A673 (cell line): ENCODE data around the gene NCCRP1. TPM values are rescaled to one million over a fixed set of nuclear protein-coding genes. Genes with fewer than 3 reads are reported as not detected.

Experiments
- BruUV-seq: library from RNA; stranded (reverse); fragments of 400-500 nt; replicated peaks from 2 replicates; lab custom pipeline; 2021; lab: Mats Ljungman, UMichigan
- CTCF ChIA-PET: fragments of 300-600 bp; sonication (Branson Sonifier 250); formaldehyde crosslinking; loops from one replicate; lab custom pipeline; 2022; ENCODE audit warnings: antibody characterized with exemption; lab: Charles Lee
- POLR2A ChIA-PET: fragments of 300-600 bp; sonication (Branson Sonifier 250); formaldehyde crosslinking; loops from one replicate; lab custom pipeline; 2022; ENCODE audit warnings: antibody characterized with exemption; ENCODE audit not compliant: low non-redundant PET; lab: Charles Lee
- DNase-seq: peaks from one replicate; pipeline ENCODE4 v3.0.0-alpha.2; 2015; ENCODE audit warnings: low spot score
- H3K27ac ChIP-seq: fragments of 200-600 bp; sonication (generic); 2 replicates; pipeline ENCODE4 v1.5.1; 2016; ENCODE audit warnings: mixed run types, low read depth, mild to moderate bottlenecking, mixed read lengths, antibody characterized with exemption, low read length; ENCODE audit not compliant: poor library complexity, severe bottlenecking
- H3K27me3 ChIP-seq: fragments of 200-600 bp; sonication (generic); replicated peaks from 2 replicates; pipeline ENCODE4 v1.6.1; 2017; ENCODE audit warnings: mixed run types, low read depth, mild to moderate bottlenecking, mixed read lengths, antibody characterized with exemption, low read length; ENCODE audit not compliant: insufficient read depth, poor library complexity
- H3K36me3 ChIP-seq: fragments of 200-600 bp; sonication (generic); 2 replicates; pipeline ENCODE4 v1.6.1; 2016; ENCODE audit warnings: mixed run types, mild to moderate bottlenecking, mixed read lengths, antibody characterized with exemption, low read length; ENCODE audit not compliant: insufficient read depth, poor library complexity, severe bottlenecking
- H3K4me1 ChIP-seq: fragments of 200-600 bp; sonication (generic); 2 replicates; pipeline ENCODE4 v1.6.1; 2017; ENCODE audit warnings: mixed run types, mild to moderate bottlenecking, mixed read lengths, antibody characterized with exemption, low read length; ENCODE audit not compliant: insufficient read depth, poor library complexity, severe bottlenecking
- H3K4me3 ChIP-seq: fragments of 200-600 bp; sonication (generic); 2 replicates; pipeline ENCODE4 v1.5.1; 2016; ENCODE audit warnings: low read depth, mixed run types, mild to moderate bottlenecking, mixed read lengths, low read length; ENCODE audit not compliant: poor library complexity, severe bottlenecking
- H3K9me3 ChIP-seq: fragments of 200-600 bp; sonication (generic); 2 replicates; pipeline ENCODE4 v1.6.1; 2016; ENCODE audit warnings: mixed run types, low read depth, mild to moderate bottlenecking, mixed read lengths, antibody characterized with exemption, low read length; ENCODE audit not compliant: poor library complexity, severe bottlenecking
- EZH2 ChIP-seq: fragments of 200-600 bp; sonication (generic); IDR thresholded peaks from 2 replicates; pipeline ENCODE4 v1.6.1; 2017; ENCODE audit warnings: borderline replicate concordance, low read depth, mild to moderate bottlenecking, mixed read lengths, antibody characterized with exemption, low read length; ENCODE audit not compliant: poor library complexity, severe bottlenecking
- intact Hi-C: fragments of 100-400 bp; cut with micrococcal nuclease; formaldehyde crosslinking; loops from one replicate; pipeline ENCODE4 v1.10.0; 2022; ENCODE audit not compliant: unreplicated experiment
- total RNA-seq: library from RNA; stranded (reverse); gene quantifications from 2 replicates; pipeline ENCODE4 v1.2.3, GENCODE V29; 2021
- TF ChIP-seq, protein P1 (sequence below): fragments of 300-800, 200-600 bp; sonication (generic); conservative IDR thresholded peaks from 2 replicates; pipeline ENCODE4 v1.5.1; 2017; ENCODE audit warnings: low read depth, mild to moderate bottlenecking, antibody characterized with exemption, low read length, moderate library complexity, mixed read lengths

NCCRP1 gene
- total RNA-seq, 1 experiment from 2014 or later, result not detected

DNA sequence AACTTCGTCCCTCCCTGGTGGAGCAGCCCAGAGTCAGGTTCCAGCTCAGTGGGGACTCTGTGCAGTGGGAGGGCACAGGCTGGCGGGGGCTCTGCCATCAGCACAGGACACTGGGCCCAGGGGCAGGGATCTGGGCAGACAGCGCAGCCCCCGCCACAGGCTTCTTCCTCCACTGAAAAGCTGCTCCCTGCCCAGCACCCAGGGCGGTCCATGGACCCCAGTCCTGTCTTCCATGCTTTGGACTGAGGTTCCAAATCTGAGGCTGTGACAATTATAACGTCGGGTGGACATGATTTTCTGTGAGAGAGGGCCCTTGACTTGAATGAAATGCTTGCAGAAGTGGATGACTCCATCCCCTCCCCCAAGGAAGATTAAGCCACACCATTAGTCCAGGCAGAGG lies 21.2 kb upstream of the NCCRP1 start:
- no peak for DNase-seq
- intact Hi-C loops, result no loop called here
- BruUV-seq, result no TSS peak
- TF ChIP-seq, protein P1, sequence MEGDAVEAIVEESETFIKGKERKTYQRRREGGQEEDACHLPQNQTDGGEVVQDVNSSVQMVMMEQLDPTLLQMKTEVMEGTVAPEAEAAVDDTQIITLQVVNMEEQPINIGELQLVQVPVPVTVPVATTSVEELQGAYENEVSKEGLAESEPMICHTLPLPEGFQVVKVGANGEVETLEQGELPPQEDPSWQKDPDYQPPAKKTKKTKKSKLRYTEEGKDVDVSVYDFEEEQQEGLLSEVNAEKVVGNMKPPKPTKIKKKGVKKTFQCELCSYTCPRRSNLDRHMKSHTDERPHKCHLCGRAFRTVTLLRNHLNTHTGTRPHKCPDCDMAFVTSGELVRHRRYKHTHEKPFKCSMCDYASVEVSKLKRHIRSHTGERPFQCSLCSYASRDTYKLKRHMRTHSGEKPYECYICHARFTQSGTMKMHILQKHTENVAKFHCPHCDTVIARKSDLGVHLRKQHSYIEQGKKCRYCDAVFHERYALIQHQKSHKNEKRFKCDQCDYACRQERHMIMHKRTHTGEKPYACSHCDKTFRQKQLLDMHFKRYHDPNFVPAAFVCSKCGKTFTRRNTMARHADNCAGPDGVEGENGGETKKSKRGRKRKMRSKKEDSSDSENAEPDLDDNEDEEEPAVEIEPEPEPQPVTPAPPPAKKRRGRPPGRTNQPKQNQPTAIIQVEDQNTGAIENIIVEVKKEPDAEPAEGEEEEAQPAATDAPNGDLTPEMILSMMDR, result no peak
- TF ChIP-seq EZH2, result no peak
- no peak overlapping the region for H3K27ac ChIP-seq
- ChIA-PET CTCF (no interaction called here), POLR2A (no interaction called here)
- H3K36me3 ChIP-seq, result peaks cover 20% of the 10 kb centered on the region
- no peaks in the 10 kb centered on the region for H3K27me3 ChIP-seq
- no peaks in the 10 kb centered on the region for H3K9me3 ChIP-seq
- no peak overlapping the region for H3K4me3 ChIP-seq
- no peaks in the 10 kb centered on the region for H3K4me1 ChIP-seq

DNA sequence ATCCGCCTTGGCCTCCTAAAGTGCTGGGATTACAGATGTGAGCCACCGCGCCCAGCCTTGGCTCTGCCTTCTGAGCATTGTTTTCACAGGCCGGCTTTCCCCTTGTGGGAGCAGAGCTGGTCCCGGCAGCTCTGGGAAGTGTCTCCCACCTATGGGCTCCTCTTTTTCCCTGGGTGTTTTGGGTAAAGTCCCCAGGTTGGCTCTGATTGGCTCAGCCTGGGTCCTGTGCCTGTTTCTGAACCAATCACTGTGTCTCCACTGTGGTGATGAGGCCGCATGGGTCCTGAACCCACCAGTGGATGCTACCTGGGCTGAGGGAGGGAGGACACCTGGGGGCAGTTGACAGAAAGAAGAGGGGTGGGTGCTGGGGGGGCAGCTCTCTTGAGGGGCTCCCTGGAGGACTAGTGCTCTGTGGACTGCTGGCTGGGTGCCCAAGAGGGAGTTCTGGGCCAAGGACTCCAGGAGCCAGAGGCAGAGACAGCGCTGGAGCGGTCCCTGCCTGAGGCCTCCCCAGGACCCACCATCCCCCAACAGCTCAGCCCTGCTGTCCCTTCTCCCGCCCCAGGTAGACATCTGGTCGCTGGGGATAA lies 19.6 kb upstream of the NCCRP1 start:
- Histone ChIP-seq H3K36me3 (peaks cover 19% of the 10 kb centered on the region), H3K4me1 (no peaks in the 10 kb centered on the region), H3K27ac (no peak overlapping the region), H3K9me3 (no peaks in the 10 kb centered on the region), H3K4me3 (no peak overlapping the region), H3K27me3 (no peaks in the 10 kb centered on the region)
- TF ChIP-seq, protein P1, result no peak
- no peak for TF ChIP-seq EZH2
- intact Hi-C loops, result no loop called here
- no peak for DNase-seq
- POLR2A ChIA-PET, result no interaction called here
- BruUV-seq, result no TSS peak
- CTCF ChIA-PET, result no interaction called here

DNA sequence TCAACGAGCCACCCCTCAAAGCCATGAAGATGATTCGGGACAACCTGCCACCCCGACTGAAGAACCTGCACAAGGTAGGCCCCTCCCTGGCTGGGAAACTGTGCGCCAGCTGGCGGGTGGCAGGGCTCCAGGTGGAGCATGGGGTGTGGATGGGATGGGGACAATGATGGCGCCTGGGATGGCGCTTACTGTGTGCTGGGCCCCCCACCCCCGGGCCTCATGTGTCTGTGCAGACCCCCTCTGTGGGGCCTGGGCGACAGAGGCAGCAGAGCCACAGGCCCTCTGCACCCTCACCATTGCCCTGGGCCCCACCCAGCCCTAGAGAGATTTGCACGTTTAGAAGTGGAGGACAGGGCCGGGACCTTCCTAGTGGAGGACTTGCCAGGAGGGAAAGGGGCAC lies 19.0 kb upstream of the NCCRP1 start:
- ChIA-PET CTCF (no interaction called here), POLR2A (no interaction called here)
- Histone ChIP-seq H3K9me3 (no peaks in the 10 kb centered on the region), H3K4me3 (no peak overlapping the region), H3K36me3 (peaks cover 16% of the 10 kb centered on the region), H3K4me1 (no peaks in the 10 kb centered on the region), H3K27ac (no peak overlapping the region), H3K27me3 (no peaks in the 10 kb centered on the region)
- TF ChIP-seq EZH2, result no peak
- TF ChIP-seq, protein P1, result no peak
- BruUV-seq, result no TSS peak
- no peak for DNase-seq
- intact Hi-C loops, result no loop called here
